ENCODE measurements around the gene GAS7. TPM values are rescaled to one million over a fixed set of nuclear protein-coding genes. Genes with fewer than 3 reads are reported as not detected.

GAS7 gene
- polyA plus RNA-seq, 1 donor (not counting 4 experiments of a cell fraction or from before 2014, with no cell fraction given), result 0.10 TPM

DNA sequence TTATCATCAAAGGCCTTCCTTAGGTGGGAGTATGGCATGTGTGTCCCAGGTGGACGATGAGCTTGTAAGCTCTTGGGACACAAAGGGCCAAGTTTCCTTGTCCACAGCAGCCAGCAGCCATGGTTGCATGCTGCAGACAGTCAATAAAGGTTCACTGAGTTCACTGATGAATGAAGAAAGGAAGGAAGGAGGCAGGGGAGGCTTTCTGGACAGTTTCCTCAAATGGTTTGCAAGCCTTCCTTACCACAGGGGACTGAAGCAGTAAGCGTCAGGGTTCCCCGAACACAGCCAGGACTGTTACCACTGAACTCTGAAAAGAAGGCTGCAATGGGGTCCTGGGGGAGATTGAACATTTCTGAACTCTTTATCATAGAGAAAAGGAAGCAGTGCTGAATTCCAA, 111.1 kb downstream of the GAS7 start:
- Histone ChIP-seq H3K4me2 (ENCODE audit: control insufficient read depth, extremely low read depth, insufficient read depth, low read depth, low read length) (no peak overlapping the region), H2AFZ (ENCODE audit: control insufficient read depth, low read length) (no peak overlapping the region), H3K4me3 (ENCODE audit: control insufficient read depth in 2 of 3, extremely low read depth in 1 of 3, insufficient read depth in 2 of 3, low read depth in 1 of 3, low read length in 3 of 3) (no peak overlapping the region), H4K20me1 (ENCODE audit: control insufficient read depth, extremely low read depth, insufficient read depth, low read length) (no peaks in the 10 kb centered on the region), H3K27ac (ENCODE audit: control insufficient read depth, insufficient read depth, low read length) (no peak overlapping the region), H3K79me2 (ENCODE audit: control insufficient read depth, insufficient read depth, low read length) (no peaks in the 10 kb centered on the region), H3K36me3 (ENCODE audit: control insufficient read depth in 2 of 2, extremely low read depth in 1 of 2, insufficient read depth in 2 of 2, low read length in 2 of 2) (no peaks in the 10 kb centered on the region), H3K4me1 (ENCODE audit: control insufficient read depth, extremely low read depth, insufficient read depth, low read length) (peaks cover 18% of the 10 kb centered on the region), H3K9me3 (ENCODE audit: control insufficient read depth, low read depth, low read length) (no peaks in the 10 kb centered on the region), H3K9me1 (ENCODE audit: control insufficient read depth, extremely low read depth, insufficient read depth, low read length) (no peaks in the 10 kb centered on the region), H3K9ac (ENCODE audit: control insufficient read depth, extremely low read depth, insufficient read depth, low read length) (no peak overlapping the region), H3K27me3 (ENCODE audit: control insufficient read depth, extremely low read depth, insufficient read depth, low read length) (peaks cover 3% of the 10 kb centered on the region)
- dilution Hi-C loops (cut with MboI; ENCODE audit: extremely low pct_ligation_motif_present, low sequenced_read_pairs), result no loop called here
- no peak for FAIRE-seq
- TF ChIP-seq CTCF (optimal IDR thresholded peaks at IDR 0.05 in 1 of 3, IDR thresholded peaks at IDR 0.05 in 1 of 3, conservative IDR thresholded peaks at IDR 0.05 in 1 of 3; ENCODE audit: extremely low read depth in 1 of 3, insufficient read depth in 2 of 3, low read length in 3 of 3) (no peak), EZH2 (IDR thresholded peaks at IDR 0.05; ENCODE audit: low read length) (no peak)
- no peak for DNase-seq (ENCODE audit: low read depth, low spot score)

DNA sequence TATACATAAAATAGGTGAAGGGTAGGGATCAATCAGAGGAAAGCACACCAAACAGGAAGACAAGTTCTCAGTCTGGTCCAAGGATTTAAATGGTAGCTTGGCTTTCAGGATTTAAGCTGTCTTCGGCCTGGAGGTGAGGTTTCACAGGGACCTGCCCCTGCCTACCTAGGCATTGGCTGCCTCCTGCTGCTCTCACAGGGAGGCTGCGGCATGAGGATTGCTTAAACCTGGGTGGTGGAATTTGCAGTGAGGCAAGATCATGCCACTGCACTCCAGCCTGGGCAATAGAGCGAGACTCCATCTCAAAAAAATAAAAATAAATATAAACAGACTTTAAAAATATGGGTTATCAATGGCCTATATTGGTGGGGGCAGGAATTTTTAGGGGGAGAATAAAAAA, 114.5 kb downstream of the GAS7 start:
- H3K4me3 ChIP-seq (ENCODE audit: control insufficient read depth in 2 of 3, extremely low read depth in 1 of 3, insufficient read depth in 2 of 3, low read depth in 1 of 3, low read length in 3 of 3), result no peak overlapping the region
- H3K36me3 ChIP-seq (ENCODE audit: control insufficient read depth in 2 of 2, extremely low read depth in 1 of 2, insufficient read depth in 2 of 2, low read length in 2 of 2), result no peaks in the 10 kb centered on the region
- no peak overlapping the region for H3K4me2 ChIP-seq (ENCODE audit: control insufficient read depth, extremely low read depth, insufficient read depth, low read depth, low read length)
- H3K9me3 ChIP-seq (ENCODE audit: control insufficient read depth, low read depth, low read length), result no peaks in the 10 kb centered on the region
- H4K20me1 ChIP-seq (ENCODE audit: control insufficient read depth, extremely low read depth, insufficient read depth, low read length), result no peaks in the 10 kb centered on the region
- TF ChIP-seq EZH2 (IDR thresholded peaks at IDR 0.05; ENCODE audit: low read length) (no peak), CTCF (optimal IDR thresholded peaks at IDR 0.05 in 1 of 3, IDR thresholded peaks at IDR 0.05 in 1 of 3, conservative IDR thresholded peaks at IDR 0.05 in 1 of 3; ENCODE audit: extremely low read depth in 1 of 3, insufficient read depth in 2 of 3, low read length in 3 of 3) (no peak)
- H3K9ac ChIP-seq (ENCODE audit: control insufficient read depth, extremely low read depth, insufficient read depth, low read length), result no peak overlapping the region
- H3K79me2 ChIP-seq (ENCODE audit: control insufficient read depth, insufficient read depth, low read length), result no peaks in the 10 kb centered on the region
- H3K9me1 ChIP-seq (ENCODE audit: control insufficient read depth, extremely low read depth, insufficient read depth, low read length), result no peaks in the 10 kb centered on the region
- no peak overlapping the region for H2AFZ ChIP-seq (ENCODE audit: control insufficient read depth, low read length)
- DNase-seq (ENCODE audit: low read depth, low spot score) (no peak), FAIRE-seq (no peak)
- no peak overlapping the region for H3K27ac ChIP-seq (ENCODE audit: control insufficient read depth, insufficient read depth, low read length)
- H3K4me1 ChIP-seq (ENCODE audit: control insufficient read depth, extremely low read depth, insufficient read depth, low read length), result peaks cover 18% of the 10 kb centered on the region
- dilution Hi-C loops (cut with MboI; ENCODE audit: extremely low pct_ligation_motif_present, low sequenced_read_pairs), result no loop called here
- H3K27me3 ChIP-seq (ENCODE audit: control insufficient read depth, extremely low read depth, insufficient read depth, low read length), result no peaks in the 10 kb centered on the region

Measured in keratinocyte (primary cell).